Activated CD4-positive, alpha-beta T cell treated with anti-CD3 and anti-CD28 coated beads for 36 hours (primary cell): ENCODE results near the gene IRF1. TPM values are rescaled to one million over a fixed set of nuclear protein-coding genes. Genes with fewer than 3 reads are reported as not detected.

Source experiments
- ATAC-seq: fragments of 200-7000 bp; cut with Tn5 transposase; one replicate; pipeline ENCODE4 v1.10.0; 2021; ENCODE audit warnings: mild to moderate bottlenecking, moderate library complexity
- CTCF ChIA-PET: fragments of 350-600 bp; sonication (Branson Sonifier 250); formaldehyde crosslinking; loops from one replicate; lab custom pipeline; 2021; ENCODE audit warnings: antibody characterized with exemption; lab: Charles Lee
- POLR2A ChIA-PET: fragments of 350-600 bp; sonication (Branson Sonifier 250); formaldehyde crosslinking; loops from one replicate; lab custom pipeline; 2021; ENCODE audit warnings: antibody characterized with exemption, inconsistent platforms; lab: Charles Lee
- DNase-seq: peaks from one replicate; pipeline ENCODE4 v3.0.0-alpha.2; 2020
- H3K27ac Mint-ChIP-seq: one replicate; pipeline ENCODE4 v1.8.0; 2021; ENCODE audit warnings: mixed read lengths
- H3K27me3 Mint-ChIP-seq: one replicate; pipeline ENCODE4 v1.8.0; 2021; ENCODE audit warnings: mixed read lengths
- H3K36me3 Mint-ChIP-seq: one replicate; pipeline ENCODE4 v1.8.0; 2021; ENCODE audit warnings: low read depth, mixed read lengths
- H3K4me1 Mint-ChIP-seq: one replicate; pipeline ENCODE4 v1.8.0; 2021; ENCODE audit warnings: mixed read lengths
- H3K4me3 Mint-ChIP-seq: one replicate; pipeline ENCODE4 v1.8.0; 2021; ENCODE audit warnings: mild to moderate bottlenecking, moderate library complexity, mixed read lengths
- H3K9me3 Mint-ChIP-seq: one replicate; pipeline ENCODE4 v1.8.0; 2021; ENCODE audit warnings: low read depth, mixed read lengths
- intact Hi-C, 2 experiments: fragments of 100-400 bp; cut with DNase I in 1 of 2; cut with micrococcal nuclease in 1 of 2; formaldehyde crosslinking; loops; one replicate each; pipeline versions ENCODE4 v1.14.2 to v1.15.1; 2022 to 2024; cut with DNase I, micrococcal nuclease
- total RNA-seq, 2 experiments: library from RNA; stranded (reverse); gene quantifications; one replicate each; pipeline ENCODE4 v1.2.3, GENCODE V29; 2021

Gene IRF1
- total RNA-seq, 2 experiments from 2014 or later: 121 to 130 TPM

DNA sequence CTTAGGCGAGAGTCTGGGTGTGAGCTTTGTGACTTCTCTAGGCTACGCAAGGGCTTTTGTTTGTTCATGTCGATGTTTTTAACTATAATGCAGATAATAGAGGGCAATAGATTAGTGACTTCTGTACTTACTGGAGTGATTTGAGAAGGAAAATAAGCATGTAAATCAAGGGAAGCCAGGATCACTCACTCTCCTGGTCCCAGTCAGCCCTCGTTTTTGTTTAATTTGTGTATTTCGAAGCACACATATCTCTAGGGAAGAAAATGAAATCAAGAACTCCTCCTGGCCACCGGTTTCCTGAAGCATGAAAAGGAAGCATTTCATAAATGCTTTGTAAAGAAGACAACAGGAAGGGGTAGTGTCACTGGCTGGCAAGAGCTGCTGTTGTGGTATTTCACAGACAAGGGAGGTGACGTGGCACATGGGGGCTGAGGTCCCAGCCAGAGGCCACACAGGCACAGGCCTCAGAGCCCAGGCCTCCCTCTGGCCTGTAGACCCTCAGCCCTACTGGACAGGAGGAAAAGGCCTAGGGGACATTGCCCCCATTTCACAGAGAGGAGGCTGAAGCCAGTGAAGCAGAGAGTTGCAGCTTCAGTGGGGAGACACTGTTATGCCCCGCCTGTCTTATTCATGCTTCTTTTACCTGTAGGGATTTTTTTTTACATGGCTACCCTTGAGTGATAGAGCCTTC is 34.1 kb downstream of the IRF1 start:
- CTCF ChIA-PET: interaction anchor here (0.6 to 7.1 kb wide), 10 partner anchors 10 to 510 kb away, joined by 3 to 89 read pairs (median 3); no protein-coding TSS in a partner anchor
- Mint-ChIP-seq H3K27me3 (no peaks in the 10 kb centered on the region), H3K36me3 (peaks cover 31% of the 10 kb centered on the region), H3K27ac (peak overlapping the region; percentile 96), H3K4me1 (peaks cover 90% of the 10 kb centered on the region), H3K4me3 (peak overlapping the region; percentile 49), H3K9me3 (no peaks in the 10 kb centered on the region)
- DNase-seq (peak; percentile 79), ATAC-seq (peak; percentile 68)
- POLR2A ChIA-PET: interaction anchor here (0.6 to 7.2 kb wide), 5 partner anchors 10 to 180 kb away, joined by 3 to 53 read pairs (median 11); partner anchors contain the start of gene IRF1
- intact Hi-C loops: loop anchor here in 1 of 2 experiments (1.0 to 5.0 kb wide), 3 partner anchors 10 to 41 kb away; no protein-coding TSS in a partner anchor

DNA sequence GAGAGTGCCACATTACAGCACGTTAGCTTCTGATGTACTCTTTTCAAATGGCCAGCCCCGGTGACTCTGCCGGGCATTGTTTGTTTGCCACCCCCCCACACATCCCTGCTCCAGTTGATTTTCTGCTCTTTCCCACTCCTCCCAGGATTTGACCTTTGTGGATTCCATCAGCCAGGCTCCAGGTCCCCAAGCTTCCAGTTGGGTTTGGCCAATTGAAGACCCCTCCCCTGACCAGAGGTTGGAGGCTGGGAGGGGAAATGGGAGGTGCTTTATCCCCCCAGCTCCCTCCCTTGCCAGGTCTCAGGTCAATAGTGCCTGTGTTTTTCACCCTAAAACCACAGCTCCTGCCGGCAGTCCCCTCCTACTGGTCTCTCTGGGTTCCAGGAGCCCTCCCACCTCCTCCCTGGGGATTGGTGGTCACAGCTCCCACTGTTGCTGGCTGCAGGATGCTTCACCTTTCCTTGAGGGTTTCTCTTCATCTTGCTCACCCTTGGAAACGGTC is 34.9 kb downstream of the IRF1 start:
- intact Hi-C loops: loop anchor here in 1 of 2 experiments (1.0 to 5.0 kb wide), 3 partner anchors 11 to 42 kb away; no protein-coding TSS in a partner anchor
- Mint-ChIP-seq H3K9me3 (no peaks in the 10 kb centered on the region), H3K27me3 (no peaks in the 10 kb centered on the region), H3K4me3 (peak overlapping the region; percentile 49), H3K36me3 (peaks cover 29% of the 10 kb centered on the region), H3K27ac (peak overlapping the region; percentile 96), H3K4me1 (peaks cover 84% of the 10 kb centered on the region)
- ATAC-seq (no peak), DNase-seq (no peak)
- ChIA-PET POLR2A (interaction anchor here (0.7 to 7.2 kb wide), 4 partner anchors 10 to 32 kb away, joined by 3 to 53 read pairs (median 7); no protein-coding TSS in a partner anchor), CTCF (interaction anchor here (0.7 to 7.1 kb wide), 8 partner anchors 9 to 170 kb away, joined by 3 to 89 read pairs (median 4); no protein-coding TSS in a partner anchor)

DNA sequence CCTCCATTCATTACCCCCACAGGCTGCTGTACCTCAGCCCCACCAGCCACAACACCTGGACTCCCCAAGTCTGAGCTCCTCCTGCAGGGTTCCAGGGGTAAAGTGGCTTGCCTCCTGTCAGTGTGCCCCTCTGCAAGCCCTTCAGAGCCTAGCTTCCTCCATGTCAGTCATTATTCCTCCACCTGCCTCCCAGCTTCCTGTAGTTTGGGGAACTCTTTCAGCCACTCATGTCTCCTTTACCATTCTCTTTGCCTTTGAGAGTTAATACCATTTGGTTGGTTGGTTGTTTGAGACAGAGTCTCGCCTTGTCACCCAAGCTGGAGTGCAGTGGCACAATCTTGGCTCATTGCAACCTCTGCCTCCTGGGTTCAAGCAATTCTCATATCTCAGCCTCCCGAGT is 36.2 kb downstream of the IRF1 start:
- intact Hi-C loops: no loop called here
- no peak for ATAC-seq
- H3K4me1 Mint-ChIP-seq: peaks cover 71% of the 10 kb centered on the region
- H3K9me3 Mint-ChIP-seq: no peaks in the 10 kb centered on the region
- POLR2A ChIA-PET: interaction anchor here (0.6 to 7.2 kb wide), 3 partner anchors 12 to 40 kb away, joined by 3 to 53 read pairs (median 4); no protein-coding TSS in a partner anchor
- no peak overlapping the region for H3K4me3 Mint-ChIP-seq
- H3K36me3 Mint-ChIP-seq: peaks cover 24% of the 10 kb centered on the region
- H3K27me3 Mint-ChIP-seq: no peaks in the 10 kb centered on the region
- CTCF ChIA-PET: interaction anchor here (1.0 to 1.8 kb wide), 5 partner anchors 16 to 169 kb away, joined by 4 to 8 read pairs (median 5); no protein-coding TSS in a partner anchor
- peak overlapping the region; percentile 4 for H3K27ac Mint-ChIP-seq
- DNase-seq: no peak

DNA sequence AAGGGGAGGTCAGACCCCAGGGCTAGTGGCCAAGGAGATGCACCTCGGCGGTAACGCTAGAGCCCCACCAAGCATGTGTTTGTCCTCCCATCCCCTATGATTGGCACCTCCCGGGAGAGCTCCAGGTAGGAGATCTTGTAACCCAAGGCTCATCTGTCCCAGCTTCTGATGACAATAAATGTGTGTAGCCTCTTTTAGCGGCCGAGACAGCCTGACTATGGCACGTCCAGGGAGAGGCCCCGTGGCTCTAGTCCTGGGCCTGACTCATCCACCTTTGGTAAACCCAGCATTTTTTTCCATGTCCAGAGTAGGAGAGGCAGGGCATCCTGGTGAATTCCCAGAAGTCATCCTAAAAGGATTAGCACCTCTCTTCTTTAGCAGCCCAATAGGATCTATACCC is 39.2 kb downstream of the IRF1 start:
- H3K27ac Mint-ChIP-seq: no peak overlapping the region
- H3K36me3 Mint-ChIP-seq: peaks cover 42% of the 10 kb centered on the region
- no peaks in the 10 kb centered on the region for H3K27me3 Mint-ChIP-seq
- DNase-seq (no peak), ATAC-seq (no peak)
- POLR2A ChIA-PET: no interaction called here
- H3K4me3 Mint-ChIP-seq: no peak overlapping the region
- no peaks in the 10 kb centered on the region for H3K9me3 Mint-ChIP-seq
- intact Hi-C loops: no loop called here
- CTCF ChIA-PET: no interaction called here
- H3K4me1 Mint-ChIP-seq: peaks cover 62% of the 10 kb centered on the region

DNA sequence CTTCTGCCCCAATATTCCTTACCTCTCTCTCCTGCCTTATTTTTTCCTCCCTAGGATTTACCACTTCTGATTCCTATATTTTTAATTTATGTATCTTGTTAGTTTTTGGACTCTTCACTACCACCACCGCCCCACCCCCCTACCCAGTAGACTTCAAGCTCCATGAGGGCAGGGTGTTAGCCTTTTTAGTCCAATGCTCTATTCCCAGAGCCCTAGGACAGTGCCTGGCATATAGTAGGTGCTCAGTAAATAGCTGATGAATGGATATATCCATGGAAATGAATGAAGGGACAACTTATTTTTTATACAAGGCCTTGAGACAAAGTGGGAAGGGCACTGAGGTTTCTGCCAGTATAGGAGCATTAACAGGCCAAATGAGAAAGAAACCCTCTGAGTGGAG is 41.5 kb downstream of the IRF1 start:
- Mint-ChIP-seq H3K27ac (no peak overlapping the region), H3K9me3 (no peaks in the 10 kb centered on the region), H3K4me1 (peaks cover 52% of the 10 kb centered on the region), H3K27me3 (no peaks in the 10 kb centered on the region), H3K36me3 (peaks cover 35% of the 10 kb centered on the region), H3K4me3 (no peak overlapping the region)
- DNase-seq: no peak
- POLR2A ChIA-PET: no interaction called here
- no peak for ATAC-seq
- intact Hi-C loops: no loop called here
- CTCF ChIA-PET: interaction anchor here (0.6 kb wide), 1 partner anchor 23 kb away, joined by 3 read pairs; no protein-coding TSS in a partner anchor

DNA sequence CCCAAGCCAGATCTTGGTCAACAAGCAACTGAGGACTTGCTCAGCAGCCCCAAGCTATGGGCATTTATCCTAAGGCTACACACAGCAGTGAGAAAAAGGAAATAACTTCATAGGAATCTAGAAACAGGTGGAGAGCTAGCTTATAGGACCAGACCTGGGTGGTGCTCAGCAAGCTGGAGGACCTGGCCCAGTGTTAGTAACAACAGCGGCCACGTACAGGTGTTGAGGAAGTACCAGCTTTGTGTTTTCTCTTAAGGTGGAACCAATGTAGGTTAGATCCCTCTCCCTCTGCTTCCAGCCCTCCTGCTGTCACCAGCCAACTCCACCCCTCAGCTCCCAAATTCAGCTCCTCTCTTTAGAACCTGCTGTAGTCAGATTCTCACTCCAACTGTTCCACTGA is 43.4 kb downstream of the IRF1 start:
- peaks cover 43% of the 10 kb centered on the region for H3K4me1 Mint-ChIP-seq
- ChIA-PET POLR2A (interaction anchor here (0.7 to 1.3 kb wide), 3 partner anchors 24 to 389 kb away, joined by 3 to 7 read pairs (median 7); no protein-coding TSS in a partner anchor), CTCF (interaction anchor here (0.7 to 1.2 kb wide), 8 partner anchors 8 to 81 kb away, joined by 3 to 5 read pairs (median 3); no protein-coding TSS in a partner anchor)
- H3K9me3 Mint-ChIP-seq: no peaks in the 10 kb centered on the region
- DNase-seq (no peak), ATAC-seq (no peak)
- H3K27ac Mint-ChIP-seq: no peak overlapping the region
- H3K4me3 Mint-ChIP-seq: no peak overlapping the region
- intact Hi-C loops: no loop called here
- peaks cover 24% of the 10 kb centered on the region for H3K36me3 Mint-ChIP-seq
- H3K27me3 Mint-ChIP-seq: no peaks in the 10 kb centered on the region

DNA sequence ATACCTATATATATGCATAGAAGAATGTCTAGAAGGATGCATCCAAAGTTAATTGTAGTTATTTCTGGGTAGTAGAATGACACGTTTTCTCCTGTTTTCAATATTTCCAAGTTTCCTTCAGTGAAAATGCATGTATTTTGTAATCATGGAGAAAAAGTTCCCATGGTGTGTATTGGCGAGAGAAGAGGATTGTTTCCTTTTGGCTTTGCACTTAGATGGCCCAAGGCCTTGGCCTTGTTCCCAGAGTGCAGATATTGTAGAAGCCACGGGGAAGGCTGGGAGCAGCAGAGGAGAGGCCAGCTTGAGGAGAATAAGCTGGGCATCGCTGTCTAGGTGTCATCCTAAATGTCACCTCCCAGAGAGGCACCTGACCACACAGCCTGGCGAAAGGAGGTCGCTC is 44.0 kb downstream of the IRF1 start:
- no peaks in the 10 kb centered on the region for H3K27me3 Mint-ChIP-seq
- ATAC-seq: no peak
- H3K4me1 Mint-ChIP-seq: peaks cover 48% of the 10 kb centered on the region
- no peak overlapping the region for H3K27ac Mint-ChIP-seq
- no peak for DNase-seq
- no peaks in the 10 kb centered on the region for H3K9me3 Mint-ChIP-seq
- ChIA-PET POLR2A (interaction anchor here (1.1 to 1.3 kb wide), 2 partner anchors 23 to 41 kb away, joined by 3 to 7 read pairs; no protein-coding TSS in a partner anchor), CTCF (interaction anchor here (0.7 to 1.2 kb wide), 6 partner anchors 9 to 54 kb away, joined by 3 to 4 read pairs (median 3); no protein-coding TSS in a partner anchor)
- intact Hi-C loops: no loop called here
- H3K4me3 Mint-ChIP-seq: no peak overlapping the region
- peaks cover 24% of the 10 kb centered on the region for H3K36me3 Mint-ChIP-seq

DNA sequence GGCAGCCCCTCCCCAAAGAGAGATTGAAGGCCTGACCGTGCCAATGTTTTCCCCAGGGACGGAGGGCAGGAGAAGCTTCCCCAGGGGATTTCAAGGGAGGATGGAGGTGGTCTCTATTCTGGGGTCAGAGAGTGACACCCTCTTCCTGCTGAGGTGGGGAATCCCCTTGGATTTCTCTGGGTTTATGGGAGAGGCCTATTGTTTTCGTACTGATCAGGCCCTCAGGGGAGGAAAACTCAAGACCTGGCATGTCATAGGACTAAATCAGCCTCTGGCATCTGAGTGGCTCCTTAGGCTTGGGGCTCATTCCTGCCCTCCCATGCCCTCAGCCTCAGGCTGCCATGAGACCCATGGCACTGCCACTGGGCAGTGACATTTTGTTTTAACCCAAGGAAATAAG is 44.6 kb downstream of the IRF1 start:
- Mint-ChIP-seq H3K9me3 (no peaks in the 10 kb centered on the region), H3K27ac (no peak overlapping the region), H3K4me3 (no peak overlapping the region), H3K4me1 (peaks cover 53% of the 10 kb centered on the region), H3K36me3 (peaks cover 24% of the 10 kb centered on the region), H3K27me3 (no peaks in the 10 kb centered on the region)
- intact Hi-C loops: no loop called here
- ChIA-PET CTCF (no interaction called here), POLR2A (no interaction called here)
- ATAC-seq (no peak), DNase-seq (no peak)

DNA sequence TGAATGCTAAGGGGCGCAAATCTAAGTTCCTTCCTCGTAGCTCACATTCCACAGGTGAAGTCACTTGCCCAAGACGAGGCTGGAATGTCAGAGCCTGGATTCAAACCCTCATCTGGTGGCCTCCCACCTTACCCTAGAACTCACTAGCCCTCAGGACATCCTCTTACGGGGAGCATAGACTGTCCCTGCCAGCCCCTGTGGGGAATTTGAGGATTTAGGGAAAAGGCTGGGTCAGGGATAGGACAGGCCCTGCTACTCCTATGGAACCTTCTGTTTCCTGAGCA is 45.0 kb downstream of the IRF1 start:
- Mint-ChIP-seq H3K27ac (no peak overlapping the region), H3K27me3 (no peaks in the 10 kb centered on the region), H3K36me3 (peaks cover 24% of the 10 kb centered on the region), H3K4me3 (no peak overlapping the region), H3K9me3 (no peaks in the 10 kb centered on the region), H3K4me1 (peaks cover 55% of the 10 kb centered on the region)
- DNase-seq (no peak), ATAC-seq (no peak)
- CTCF ChIA-PET: no interaction called here
- POLR2A ChIA-PET: no interaction called here
- intact Hi-C loops: no loop called here

DNA sequence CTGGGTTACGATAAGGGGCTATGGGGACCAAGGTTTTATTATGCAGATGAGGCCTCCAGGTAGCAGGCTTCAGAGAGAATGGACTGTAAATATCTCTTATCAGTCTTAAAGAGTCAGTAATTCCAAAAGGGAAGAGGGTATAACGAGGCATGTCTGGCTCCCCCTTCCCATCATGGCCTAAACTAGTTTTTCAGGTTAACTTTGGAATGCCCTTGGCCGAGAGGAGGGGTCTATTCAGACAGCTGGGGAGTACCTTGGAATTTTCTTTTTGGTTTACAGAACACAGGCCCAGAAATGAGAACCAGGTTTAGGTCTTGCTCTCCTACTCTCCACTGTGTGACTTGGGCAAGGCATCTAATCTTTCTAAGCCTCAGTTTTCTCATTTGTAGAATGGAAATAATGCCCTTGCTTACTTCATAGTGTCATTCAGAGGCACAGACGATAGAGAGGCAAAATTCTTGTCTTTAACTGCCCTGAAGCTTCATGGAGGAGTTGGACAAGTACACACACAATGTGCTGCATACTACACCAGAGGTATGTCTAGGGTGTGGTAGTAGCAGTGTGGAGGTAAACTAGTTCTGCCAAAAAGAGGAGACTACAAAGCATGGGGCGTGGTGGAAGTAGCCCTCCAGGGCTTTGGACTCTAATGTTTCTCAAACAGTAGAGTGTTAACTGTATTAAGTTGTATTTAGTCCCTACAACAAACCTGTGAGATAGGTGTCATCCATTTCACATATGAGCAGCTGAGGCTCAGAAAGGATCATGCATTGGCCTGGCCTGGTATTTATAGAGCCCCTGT is 45.5 kb downstream of the IRF1 start:
- ATAC-seq (no peak), DNase-seq (no peak)
- Mint-ChIP-seq H3K27ac (no peak overlapping the region), H3K4me3 (no peak overlapping the region), H3K36me3 (peaks cover 28% of the 10 kb centered on the region), H3K27me3 (no peaks in the 10 kb centered on the region), H3K4me1 (peaks cover 60% of the 10 kb centered on the region), H3K9me3 (no peaks in the 10 kb centered on the region)
- CTCF ChIA-PET: no interaction called here
- POLR2A ChIA-PET: no interaction called here
- intact Hi-C loops: no loop called here

DNA sequence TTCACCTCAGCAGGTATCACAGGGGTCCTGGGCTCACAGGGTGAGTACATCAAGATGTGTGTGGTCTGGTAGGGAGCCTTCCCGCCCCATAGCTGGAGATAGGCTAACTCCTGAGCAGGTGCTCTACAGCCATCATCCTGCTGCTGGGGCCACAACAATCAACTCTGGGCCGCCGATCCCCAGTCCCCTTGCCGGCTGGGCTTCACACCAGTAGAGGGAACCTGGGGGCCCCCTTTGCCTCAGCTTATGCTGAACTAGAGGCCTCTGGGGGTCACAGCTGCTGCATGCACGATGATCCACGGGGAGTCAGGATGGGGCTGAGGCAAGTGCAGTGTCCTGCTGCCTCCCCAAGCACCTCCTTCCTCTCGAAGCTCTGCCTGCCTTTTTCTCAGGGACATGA is 46.5 kb downstream of the IRF1 start:
- no peak overlapping the region for H3K4me3 Mint-ChIP-seq
- H3K36me3 Mint-ChIP-seq: peaks cover 24% of the 10 kb centered on the region
- no peak for DNase-seq
- ChIA-PET CTCF (interaction anchor here (0.6 to 1.5 kb wide), 2 partner anchors 56 to 85 kb away, joined by 3 to 7 read pairs; no protein-coding TSS in a partner anchor), POLR2A (no interaction called here)
- H3K9me3 Mint-ChIP-seq: no peaks in the 10 kb centered on the region
- H3K4me1 Mint-ChIP-seq: peaks cover 70% of the 10 kb centered on the region
- intact Hi-C loops: no loop called here
- H3K27me3 Mint-ChIP-seq: no peaks in the 10 kb centered on the region
- no peak for ATAC-seq
- no peak overlapping the region for H3K27ac Mint-ChIP-seq
